Colonic mucosa (tissue), 4 donors: Measurements from ENCODE around the gene BCAS3. TPM values are rescaled to one million over a fixed set of nuclear protein-coding genes. Genes with fewer than 3 reads are reported as not detected.

Source experiments
- DNase-seq: peaks from one replicate; pipeline ENCODE4 v3.0.0-alpha.2; 2020
- H3K27ac ChIP-seq: fragments of 200-600 bp; one replicate; pipeline ENCODE4 v1.8.0; 2021
- H3K27me3 ChIP-seq: fragments of 200-600 bp; one replicate; pipeline ENCODE4 v1.8.0; 2021
- H3K36me3 ChIP-seq: fragments of 200-600 bp; one replicate; pipeline ENCODE4 v1.8.0; 2021
- H3K4me1 ChIP-seq: fragments of 200-600 bp; one replicate; pipeline ENCODE4 v1.8.0; 2021; ENCODE audit warnings: mild to moderate bottlenecking
- H3K4me3 ChIP-seq: fragments of 200-600 bp; one replicate; pipeline ENCODE4 v1.8.0; 2021
- H3K9ac ChIP-seq, 2 donors: one replicate each; pipeline ENCODE4 v1.7.0; 2013; ENCODE audit warnings: control low read depth in 2 of 2, low read depth in 2 of 2, low read length in 2 of 2
- H3K9me3 ChIP-seq: fragments of 200-600 bp; one replicate; pipeline ENCODE4 v1.8.0; 2021
- CTCF ChIP-seq: fragments of 200-600 bp; IDR thresholded peaks from one replicate; pipeline ENCODE4 v1.8.0; 2022; ENCODE audit warnings: antibody characterized with exemption, mild to moderate bottlenecking
- intact Hi-C: fragments of 100-400 bp; cut with DNase I; formaldehyde crosslinking; loops from one replicate; pipeline ENCODE4 v1.14.1; 2022
- total RNA-seq, 2 donors: library from RNA; stranded (reverse); fragmentation: NEBNext Ultra II Directional in 1 of 2; extraction: Animal tissue kit (Norgen Biotek cat#: 25700) in 1 of 2; gene quantifications; one replicate each; pipeline ENCODE4 v1.2.1, GENCODE V29; 2021
- donor health status: healthy.
- donor health status: DM: no; HTN: no; CAD: no.
- donor health status: DM: no; HTN: no; CAD: no.

Gene BCAS3
- total RNA-seq, 2 donors from 2014 or later = 11.0 to 17.8 TPM

GRCh38 chr17:61200339-61200715 is 522.7 kb downstream of the BCAS3 start:
- no peak for DNase-seq
- Histone ChIP-seq H3K9me3 (no peaks in the 10 kb centered on the region), H3K4me1 (no peaks in the 10 kb centered on the region), H3K4me3 (no peak overlapping the region), H3K9ac (no peak overlapping the region), H3K27ac (no peak overlapping the region), H3K27me3 (no peaks in the 10 kb centered on the region), H3K36me3 (no peaks in the 10 kb centered on the region)
- intact Hi-C loops = no loop called here
- TF ChIP-seq CTCF = no peak

- no peak for DNase-seq
- Histone ChIP-seq H3K27ac (no peak overlapping the region), H3K9ac (no peak overlapping the region)
These were observed 523.6 kb downstream of the BCAS3 start for GRCh38 chr17:61201211-61201610.

GRCh38 chr17:61202564-61202963 is 524.9 kb downstream of the BCAS3 start:
- no peak for TF ChIP-seq CTCF

More at GRCh38 chr17:61201211-61201610, 523.6 kb downstream of the BCAS3 start:
- Histone ChIP-seq H3K9me3 (no peaks in the 10 kb centered on the region), H3K27me3 (no peaks in the 10 kb centered on the region), H3K4me1 (no peaks in the 10 kb centered on the region), H3K4me3 (no peak overlapping the region), H3K36me3 (no peaks in the 10 kb centered on the region)
- no peak for TF ChIP-seq CTCF
- intact Hi-C loops = no loop called here

GRCh38 chr17:61203671-61204131 is 526.0 kb downstream of the BCAS3 start:
- DNase-seq = no peak
- no peaks in the 10 kb centered on the region for H3K9me3 ChIP-seq
- no peaks in the 10 kb centered on the region for H3K36me3 ChIP-seq
- no peaks in the 10 kb centered on the region for H3K27me3 ChIP-seq
- H3K4me1 ChIP-seq = no peaks in the 10 kb centered on the region
- H3K9ac ChIP-seq = peak overlapping the region in 1 of 2 donors; percentile 29
- intact Hi-C loops = no loop called here
- no peak overlapping the region for H3K27ac ChIP-seq
- TF ChIP-seq CTCF = no peak
- no peak overlapping the region for H3K4me3 ChIP-seq

More at GRCh38 chr17:61202564-61202963, 524.9 kb downstream of the BCAS3 start:
- no peaks in the 10 kb centered on the region for H3K36me3 ChIP-seq
- H3K9me3 ChIP-seq = no peaks in the 10 kb centered on the region
- intact Hi-C loops = no loop called here
- no peak overlapping the region for H3K9ac ChIP-seq
- H3K4me1 ChIP-seq = no peaks in the 10 kb centered on the region
- H3K27ac ChIP-seq = no peak overlapping the region
- H3K27me3 ChIP-seq = no peaks in the 10 kb centered on the region
- DNase-seq = no peak
- no peak overlapping the region for H3K4me3 ChIP-seq

GRCh38 chr17:61204456-61204855 is 526.8 kb downstream of the BCAS3 start:
- intact Hi-C loops = no loop called here
- TF ChIP-seq CTCF = no peak
- no peaks in the 10 kb centered on the region for H3K36me3 ChIP-seq

More at GRCh38 chr17:61204456-61204855, 526.8 kb downstream of the BCAS3 start:
- H3K9me3 ChIP-seq = no peaks in the 10 kb centered on the region
- no peak overlapping the region for H3K27ac ChIP-seq
- no peak for DNase-seq
- no peak overlapping the region for H3K4me3 ChIP-seq
- H3K4me1 ChIP-seq = no peaks in the 10 kb centered on the region
- no peak overlapping the region for H3K9ac ChIP-seq
- H3K27me3 ChIP-seq = no peaks in the 10 kb centered on the region
